Measurements from ENCODE around the gene ROPN1. TPM values are rescaled to one million over a fixed set of nuclear protein-coding genes. Genes with fewer than 3 reads are reported as not detected.

Gene ROPN1
- total and polyA plus RNA-seq, 2 of the 4 experiments (the other 2 are of a cell fraction), result 0.03 to 0.18 TPM

DNA sequence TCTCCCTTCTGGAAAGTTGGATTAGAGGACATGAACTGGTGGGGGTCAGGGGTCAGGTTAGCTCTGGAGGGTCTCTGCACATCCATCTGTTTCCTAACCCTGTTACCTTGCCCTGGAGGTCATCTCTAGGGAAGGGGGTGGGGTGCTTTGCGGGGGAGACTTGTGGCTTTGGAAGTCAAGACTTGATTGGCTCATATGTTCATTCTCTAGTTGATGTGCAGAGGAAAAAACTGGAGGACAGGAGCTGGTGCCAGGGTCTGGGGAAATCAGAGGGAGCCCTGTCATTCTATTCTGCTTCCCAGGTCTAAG lies 42.9 kb upstream of the ROPN1 start:
- intact Hi-C loops (cut with micrococcal nuclease) (loop anchor here (5.0 kb wide), 1 partner anchor 248 kb away; no protein-coding TSS in a partner anchor), dilution Hi-C loops (cut with HindIII; ENCODE audit: low sequenced_read_pairs, unreplicated experiment) (no loop called here), in situ Hi-C loops (cut with MboI; ENCODE audit: low sequenced_read_pairs) (no loop called here)
- Histone ChIP-seq H3K18ac (ENCODE audit: low read depth, low read length) (no peak overlapping the region), H2BK120ac (ENCODE audit: low read depth, low read length) (no peak overlapping the region), H4K20me1 (ENCODE audit: insufficient read depth, low read length) (no peaks in the 10 kb centered on the region; the same call in 1 of the 2 replicates), H4K5ac (ENCODE audit: low read depth, low read length) (no peak overlapping the region), H3K23ac (ENCODE audit: low read depth, low read length) (peak overlapping the region; percentile 35; the same call in 1 of the 2 replicates), H3K36me3 (ENCODE audit: control insufficient read depth, insufficient read depth, low read length) (no peaks in the 10 kb centered on the region), H3K27ac (ENCODE audit: insufficient read depth, low read length) (no peak overlapping the region), H3K9me1 (ENCODE audit: insufficient read depth, low read length) (no peaks in the 10 kb centered on the region), H2AK5ac (ENCODE audit: low read depth, low read length) (no peak overlapping the region), H3K27me3 (ENCODE audit: control insufficient read depth, insufficient read depth, low read length) (peaks cover 29% of the 10 kb centered on the region), H2BK5ac (ENCODE audit: low read depth, low read length, poor library complexity, severe bottlenecking) (no peak overlapping the region), H3K4me1 (ENCODE audit: control insufficient read depth, insufficient read depth, low read length) (peaks cover 1% of the 10 kb centered on the region; the same call in 1 of the 2 replicates), H2AFZ (replicated peaks; ENCODE audit: low read length, poor library complexity) (no peak overlapping the region), H3K9me3 (ENCODE audit: control insufficient read depth, insufficient read depth, low read length) (no peaks in the 10 kb centered on the region), H3K14ac (replicated peaks; ENCODE audit: low read depth, low read length) (no peak overlapping the region), H3K4ac (ENCODE audit: low read depth, low read length) (no peak overlapping the region), H3K4me2 (ENCODE audit: low read depth, low read length) (peak overlapping the region; percentile 37; the same call in 1 of the 2 replicates), H3K4me3 (ENCODE audit: insufficient read depth, low read depth, low read length) (no peak overlapping the region; the same call in 1 of the 2 replicates), H3K79me1 (ENCODE audit: low read depth in 1 of 2, low read length in 2 of 2) (0 out of 4 replicates have a peak, but pooled peaks cover 0 to 3% of the 10 kb centered on the region in 2 experiments), H2AK9ac (replicated peaks; ENCODE audit: low read depth, low read length, poor library complexity) (no peak overlapping the region), H2BK20ac (ENCODE audit: low read depth, low read length) (no peak overlapping the region), H4K8ac (ENCODE audit: low read depth in 2 of 2, low read length in 2 of 2) (no peak overlapping the region), H3K9ac (ENCODE audit: low read depth, low read length) (no peak overlapping the region), H4K91ac (ENCODE audit: insufficient read depth, low read depth, low read length) (no peak overlapping the region), H2BK15ac (ENCODE audit: low read depth, low read length) (no peak overlapping the region), H3K56ac (ENCODE audit: extremely low read depth, insufficient read depth, low read length) (no peak overlapping the region)
- CTCF ChIA-PET, result no interaction called here
- WGBS, 2 experiments (ENCODE audit: extremely low coverage in 2 of 2, insufficient read length in 1 of 2), result no CpG with 5 or more reads among the region's 1 CpG
- ATAC-seq (ENCODE audit: low read depth) (no peak), DNase-seq (no peak)
- BruUV-seq (replicated peaks), result no TSS peak
- POLR2A ChIA-PET (ENCODE audit: unreplicated experiment), result no interaction called here
- no peak for TF ChIP-seq MXI1 (IDR thresholded peaks at IDR 0.05; ENCODE audit: borderline replicate concordance, low read depth, low read length)
- TF ChIP-seq FOS (IDR thresholded peaks at IDR 0.05; ENCODE audit: low read depth, low read length), result no peak
- no peak for TF ChIP-seq CHD1 (IDR thresholded peaks at IDR 0.05; ENCODE audit: low read depth, low read length)
- TF ChIP-seq RCOR1 (IDR thresholded peaks at IDR 0.05; ENCODE audit: insufficient replicate concordance, low read length), result no peak
- no peak for TF ChIP-seq RAD21 (IDR thresholded peaks at IDR 0.05; ENCODE audit: low read length)
- no peak for TF ChIP-seq MAFK (IDR thresholded peaks at IDR 0.05; ENCODE audit: low read depth, low read length)
- TF ChIP-seq, protein P1, sequence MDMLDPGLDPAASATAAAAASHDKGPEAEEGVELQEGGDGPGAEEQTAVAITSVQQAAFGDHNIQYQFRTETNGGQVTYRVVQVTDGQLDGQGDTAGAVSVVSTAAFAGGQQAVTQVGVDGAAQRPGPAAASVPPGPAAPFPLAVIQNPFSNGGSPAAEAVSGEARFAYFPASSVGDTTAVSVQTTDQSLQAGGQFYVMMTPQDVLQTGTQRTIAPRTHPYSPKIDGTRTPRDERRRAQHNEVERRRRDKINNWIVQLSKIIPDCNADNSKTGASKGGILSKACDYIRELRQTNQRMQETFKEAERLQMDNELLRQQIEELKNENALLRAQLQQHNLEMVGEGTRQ (IDR thresholded peaks at IDR 0.05; ENCODE audit: low read depth, low read length), result no peak

Data from IMR-90 (cell line).